Measurements from ENCODE around the gene KDM4C.

DNA sequence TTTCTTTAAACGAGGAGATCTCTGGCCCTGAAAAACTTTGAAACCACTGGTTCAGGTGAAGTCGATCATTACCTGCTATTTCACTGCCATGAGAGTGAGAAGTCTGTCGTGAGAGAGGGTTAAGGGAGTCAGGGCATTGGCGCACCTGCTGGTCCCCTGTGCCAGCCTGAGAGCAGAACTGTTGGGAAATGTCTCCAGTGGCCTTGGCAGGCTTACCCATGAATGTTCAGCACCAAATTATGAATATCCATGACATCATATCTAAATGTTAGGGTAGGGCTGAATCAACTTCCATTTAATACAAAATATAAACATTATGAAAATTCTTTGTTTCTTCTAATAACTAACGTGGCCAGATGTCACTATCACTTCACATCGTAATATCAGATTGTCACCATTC is 379.3 kb downstream of the KDM4C start:
- TF ChIP-seq POLR2A (IDR thresholded peaks at IDR 0.05): no peak
- TF ChIP-seq, protein P1, sequence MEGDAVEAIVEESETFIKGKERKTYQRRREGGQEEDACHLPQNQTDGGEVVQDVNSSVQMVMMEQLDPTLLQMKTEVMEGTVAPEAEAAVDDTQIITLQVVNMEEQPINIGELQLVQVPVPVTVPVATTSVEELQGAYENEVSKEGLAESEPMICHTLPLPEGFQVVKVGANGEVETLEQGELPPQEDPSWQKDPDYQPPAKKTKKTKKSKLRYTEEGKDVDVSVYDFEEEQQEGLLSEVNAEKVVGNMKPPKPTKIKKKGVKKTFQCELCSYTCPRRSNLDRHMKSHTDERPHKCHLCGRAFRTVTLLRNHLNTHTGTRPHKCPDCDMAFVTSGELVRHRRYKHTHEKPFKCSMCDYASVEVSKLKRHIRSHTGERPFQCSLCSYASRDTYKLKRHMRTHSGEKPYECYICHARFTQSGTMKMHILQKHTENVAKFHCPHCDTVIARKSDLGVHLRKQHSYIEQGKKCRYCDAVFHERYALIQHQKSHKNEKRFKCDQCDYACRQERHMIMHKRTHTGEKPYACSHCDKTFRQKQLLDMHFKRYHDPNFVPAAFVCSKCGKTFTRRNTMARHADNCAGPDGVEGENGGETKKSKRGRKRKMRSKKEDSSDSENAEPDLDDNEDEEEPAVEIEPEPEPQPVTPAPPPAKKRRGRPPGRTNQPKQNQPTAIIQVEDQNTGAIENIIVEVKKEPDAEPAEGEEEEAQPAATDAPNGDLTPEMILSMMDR (IDR thresholded peaks at IDR 0.05): no peak

Measured in sigmoid colon (tissue), 3 donors.